Body of pancreas (tissue), 4 donors: ENCODE results near the gene GPRIN2. TPM values are rescaled to one million over a fixed set of nuclear protein-coding genes. Genes with fewer than 3 reads are reported as not detected.
"Not testable (repeated sequence)": the region's sequence is repeated elsewhere in the genome, so short reads cannot be mapped to it uniquely, and the experiment has no call there.

Experiments
- ATAC-seq: fragments of 150-250 bp; one replicate; pipeline ENCODE4 v1.9.1; 2016
- DNase-seq, 4 donors: peaks; one replicate each; pipeline ENCODE4 v3.0.0-alpha.2; 2019
- H3K27ac ChIP-seq, 4 donors: fragments of 200-600 bp; sonication (generic); 1 replicate in 3 of 4; 2 replicates in 1 of 4; pipeline versions ENCODE4 v1.5.1 to v1.6.1; 2016 to 2019; ENCODE audit warnings: mild to moderate bottlenecking in 1 of 4, mixed read lengths in 1 of 4, moderate library complexity in 1 of 4
- H3K27me3 ChIP-seq, 2 donors: fragments of 200-600 bp; sonication (generic); one replicate each; pipeline ENCODE4 v1.6.0; 2016; ENCODE audit warnings: mild to moderate bottlenecking in 1 of 2
- H3K36me3 ChIP-seq, 2 donors: fragments of 200-600 bp; sonication (generic); replicated peaks in 1 of 2; 2 replicates each; pipeline ENCODE4 v1.5.1; 2016; ENCODE audit warnings: low read depth in 2 of 2; ENCODE audit not compliant: insufficient read depth in 1 of 2
- H3K4me1 ChIP-seq: fragments of 200-600 bp; sonication (generic); one replicate; pipeline ENCODE4 v1.6.0; 2016
- H3K4me3 ChIP-seq, 2 donors: fragments of 200-600 bp; sonication (generic); 1 replicate in 1 of 2; 2 replicates in 1 of 2; pipeline ENCODE4 v1.5.1; 2016 to 2019
- H3K9me3 ChIP-seq, 3 donors: fragments of 200-600 bp; sonication (generic); 1 replicate in 2 of 3; 2 replicates in 1 of 3; pipeline ENCODE4 v1.5.1; 2016
- WGBS, 2 donors: methylation state at CpG; one replicate each; pipeline ENCODE4 v1.1.5; 2017; 5-methylcytosine and 5-hydroxymethylcytosine counted together
- intact Hi-C: fragments of 100-400 bp; cut with DNase I; formaldehyde crosslinking; loops from one replicate; pipeline ENCODE4 v1.15.1; 2023
- total RNA-seq, 2 donors: library from RNA; depleted of rRNA; stranded (reverse); fragments of >200 nt; gene quantifications; one replicate each; pipeline ENCODE4 v1.1.0, GENCODE V29; 2016

GPRIN2 gene
- total RNA-seq, 2 donors from 2014 or later, result 15.8 to 16.3 TPM

- H3K4me1 ChIP-seq, H3K36me3 ChIP-seq, ATAC-seq, DNase-seq, intact Hi-C loops, H3K4me3 ChIP-seq, H3K27ac ChIP-seq, H3K9me3 ChIP-seq, H3K27me3 ChIP-seq: not testable (repeated sequence)
- WGBS, 2 donors, result no CpG with 5 or more reads among the region's 5 CpGs
Observed at GRCh38 chr10:46512002-46512401, 44.5 kb downstream of the GPRIN2 start.

Other genes with a start within 250 kb of the GPRIN2 start
- gene ANXA8L1, start 180.9 kb downstream of the GPRIN2 start, total RNA-seq, result not detected
- not detected for gene NPY4R, start 90.7 kb downstream of the GPRIN2 start, total RNA-seq
- 1 to 10 TPM; 3.4 to 6.3 TPM for gene SYT15, start 22.5 kb upstream of the GPRIN2 start, total RNA-seq